HG03460 (cell line): ENCODE results near the gene ANKRD13D.

ENCODE experiments used
- ATAC-seq: cut with Tn5 transposase; IDR thresholded peaks from one replicate; pipeline ENCODE4 v1.9.1; 2021; ENCODE audit not compliant: unreplicated experiment

ANKRD13D gene

GRCh38 chr11:67261946-67262681, 27.0 kb upstream of the ANKRD13D start:
- ATAC-seq = no peak

GRCh38 chr11:67262731-67263675, 26.1 kb upstream of the ANKRD13D start:
- ATAC-seq = no peak

- no peak for ATAC-seq
Measured at GRCh38 chr11:67264260-67264659, 24.8 kb upstream of the ANKRD13D start.

- ATAC-seq = no peak
Measured at GRCh38 chr11:67264877-67265632, 24.0 kb upstream of the ANKRD13D start.

DNA sequence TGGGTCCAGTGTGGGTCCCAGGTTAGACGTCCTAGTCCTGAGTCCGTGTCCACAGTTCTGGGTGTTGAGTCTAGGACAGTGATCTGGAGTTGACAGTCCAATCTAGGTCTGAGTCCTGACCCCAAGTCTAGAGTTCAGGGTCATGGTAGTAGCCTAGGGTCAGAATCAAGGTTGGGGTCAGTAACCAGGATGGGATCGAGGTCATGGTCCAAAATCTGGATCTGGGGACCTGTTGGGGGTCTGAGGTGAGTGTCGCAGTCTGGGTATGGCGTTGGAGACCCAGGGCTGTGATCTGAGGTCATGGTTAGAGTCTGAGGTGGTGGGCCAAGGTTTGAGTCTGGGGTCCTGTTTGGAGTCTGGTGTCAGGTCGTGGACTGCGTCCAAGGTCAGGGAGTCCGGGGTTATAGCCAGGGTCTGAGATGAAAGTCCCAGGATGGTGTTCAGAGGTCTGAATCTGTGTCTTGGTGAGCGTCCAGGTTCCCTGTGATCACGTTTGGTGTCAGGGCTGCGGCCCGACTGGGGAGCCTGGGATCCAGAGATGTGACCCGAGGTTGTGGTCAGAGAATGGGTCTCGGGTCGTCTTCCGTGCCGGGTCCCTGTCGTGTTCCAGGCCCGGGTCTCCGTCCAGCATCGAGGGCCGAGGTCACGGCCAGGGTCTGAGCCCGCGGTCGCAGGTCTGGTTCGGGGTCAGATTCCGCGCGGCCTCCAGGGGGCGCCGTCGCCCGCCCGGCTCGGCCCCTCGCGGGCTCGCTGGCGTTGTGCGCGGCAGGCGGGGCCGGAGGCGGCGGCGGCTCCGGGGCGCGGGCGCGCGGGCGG, 23.3 kb upstream of the ANKRD13D start:
- ATAC-seq = no peak

GRCh38 chr11:67266449-67267187, 22.5 kb upstream of the ANKRD13D start, which contains the start of gene GRK2:
TSS of gene GRK2 (plus strand) at chr11:67266473. CDS start at chr11:67266700, 227 bp downstream.
- no peak for ATAC-seq

DNA sequence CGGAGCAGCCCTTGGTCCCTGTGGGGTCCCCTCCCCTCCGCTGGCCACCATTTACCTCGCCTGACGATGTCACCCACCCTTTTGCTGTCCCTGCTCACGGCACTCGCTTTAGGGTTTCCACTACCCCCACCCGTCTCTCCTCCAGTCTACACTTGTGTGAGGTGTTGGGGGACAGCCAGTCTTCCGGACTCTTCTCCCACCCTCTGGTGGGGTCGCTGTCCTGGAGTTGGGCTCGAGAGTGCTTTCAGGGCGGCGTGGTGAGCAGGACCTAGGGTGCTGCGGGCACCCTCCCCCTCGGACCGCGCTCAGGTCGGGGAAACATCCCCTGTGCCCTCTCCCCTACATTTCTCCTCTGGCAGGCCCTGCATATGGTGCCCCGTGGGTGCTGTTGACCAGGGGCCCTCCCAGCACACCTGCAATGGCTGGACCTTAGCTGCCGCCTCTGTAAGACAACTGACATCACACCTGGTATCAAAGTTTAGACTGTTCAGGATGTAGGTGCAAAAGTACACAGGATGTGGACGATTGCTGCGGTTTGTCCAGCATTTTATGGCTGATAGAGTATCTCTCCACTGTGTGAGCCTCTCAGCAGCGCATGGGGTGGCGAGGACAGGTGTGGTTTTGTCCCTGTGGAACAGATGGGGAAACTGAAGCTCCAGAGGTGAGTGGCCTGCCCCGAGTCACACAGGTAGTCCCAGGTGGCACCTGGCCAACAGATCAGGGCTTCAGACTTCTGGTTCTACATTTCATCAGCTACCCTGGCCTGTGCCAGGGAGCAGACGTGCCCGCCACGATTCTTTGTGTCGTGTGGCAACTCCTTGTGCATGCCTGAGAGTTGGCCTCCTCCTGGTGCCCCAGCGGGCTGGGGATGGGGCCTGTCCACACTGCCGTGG, 21.7 kb upstream of the ANKRD13D start:
- ATAC-seq = no peak

DNA sequence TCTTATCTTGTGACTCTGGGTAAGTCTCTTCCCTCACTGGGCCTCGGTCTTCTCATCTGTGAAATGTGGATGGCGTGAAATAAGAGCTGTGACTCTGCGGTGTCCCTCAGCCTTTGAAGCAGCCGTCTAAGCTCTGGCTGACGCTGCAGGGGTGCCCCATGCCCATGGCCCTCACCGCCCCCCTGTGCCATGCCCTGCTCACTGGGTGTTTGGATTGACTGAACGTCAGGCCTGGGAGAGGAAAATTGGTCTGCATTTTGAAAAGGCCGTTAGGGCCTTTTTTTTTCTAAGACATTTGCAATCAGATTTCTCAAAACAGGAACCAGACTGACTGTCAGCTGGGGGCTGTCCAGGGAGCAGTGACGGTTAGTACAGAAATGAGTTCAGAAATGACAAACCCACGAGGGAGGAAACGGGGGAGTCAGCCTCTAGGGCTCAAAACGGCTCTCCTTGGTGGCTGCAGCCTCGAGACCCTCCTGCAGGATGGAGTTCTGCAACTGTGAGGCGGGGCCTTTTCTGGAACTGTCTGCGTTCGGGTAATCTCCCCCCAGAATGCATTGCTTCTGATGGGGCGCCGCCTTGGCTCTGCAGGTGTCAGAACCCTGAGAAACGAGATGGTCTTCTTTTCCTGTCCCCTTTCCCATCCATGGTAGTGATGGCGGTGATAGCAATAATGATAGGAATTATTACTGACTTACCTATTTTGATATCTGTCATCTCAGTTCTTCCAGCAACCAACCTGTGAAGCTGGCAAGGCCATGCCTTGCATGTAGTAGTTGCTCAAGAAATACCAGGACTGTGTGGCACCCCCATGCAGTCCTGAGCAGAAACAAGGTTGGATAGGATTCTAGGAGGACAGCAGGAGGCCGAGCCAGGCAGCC, 20.8 kb upstream of the ANKRD13D start:
- peak; percentile 38 for ATAC-seq

DNA sequence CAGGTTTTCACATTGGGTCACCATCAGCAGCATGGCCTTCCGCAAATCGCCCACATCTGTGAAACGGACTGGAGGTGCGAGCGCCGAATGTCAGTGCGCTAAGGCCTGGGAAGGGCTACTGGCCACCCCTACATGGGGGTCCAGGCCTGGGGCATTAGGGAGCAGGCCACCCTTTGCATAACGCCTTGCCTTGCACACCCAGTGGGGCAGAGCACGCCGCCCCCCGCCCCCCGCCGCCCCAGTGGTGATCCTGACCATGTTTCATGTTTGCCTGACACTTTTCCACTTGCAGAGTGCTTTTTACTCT, 20.2 kb upstream of the ANKRD13D start:
- no peak for ATAC-seq

DNA sequence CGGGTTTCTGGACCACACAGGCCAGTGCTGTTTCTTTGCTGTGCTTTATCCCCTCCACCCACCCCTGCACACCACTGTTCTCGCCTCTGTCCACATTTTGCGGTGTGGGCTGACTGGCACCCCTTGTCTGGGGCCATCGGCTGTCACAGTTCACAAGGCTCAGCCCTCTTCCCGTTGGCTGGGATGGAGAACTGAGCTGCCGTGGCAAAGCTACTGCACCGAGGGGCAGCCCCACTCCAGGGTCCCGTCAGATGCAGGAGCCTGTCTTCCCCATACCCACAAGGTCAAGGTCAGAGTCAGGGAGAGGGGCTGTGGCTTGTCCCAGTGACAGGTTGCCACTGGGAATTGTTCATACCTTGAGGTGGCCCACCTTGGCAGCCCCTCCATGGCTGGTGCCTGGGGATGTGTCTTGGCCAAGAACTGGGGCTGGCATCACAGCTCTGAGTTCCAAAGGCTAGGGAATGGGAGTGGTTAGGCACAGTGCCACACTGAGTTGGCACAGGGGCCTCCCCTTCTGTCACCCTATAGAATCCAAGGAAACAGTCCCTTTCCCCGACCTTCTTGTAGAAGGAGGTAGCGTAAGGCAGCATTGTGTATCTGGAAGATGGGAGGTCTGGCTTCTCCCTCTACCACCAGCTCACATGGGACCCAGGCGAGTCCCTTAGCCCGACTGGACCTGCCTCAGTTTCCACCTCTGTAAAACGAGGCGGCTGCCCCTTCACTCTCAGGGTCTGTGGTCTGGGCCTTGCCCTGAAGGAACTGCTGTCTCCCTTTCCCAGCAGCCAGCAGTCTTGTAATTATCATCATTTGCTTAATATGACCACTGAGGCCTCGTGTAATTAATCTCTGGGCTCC, 19.5 kb upstream of the ANKRD13D start:
- ATAC-seq = no peak

GRCh38 chr11:67270256-67271204, 18.6 kb upstream of the ANKRD13D start:
- no peak for ATAC-seq

- no peak for ATAC-seq
Measured at GRCh38 chr11:67271205-67271540, 17.9 kb upstream of the ANKRD13D start.

- no peak for ATAC-seq
Measured at GRCh38 chr11:67271541-67272284, 17.4 kb upstream of the ANKRD13D start.

DNA sequence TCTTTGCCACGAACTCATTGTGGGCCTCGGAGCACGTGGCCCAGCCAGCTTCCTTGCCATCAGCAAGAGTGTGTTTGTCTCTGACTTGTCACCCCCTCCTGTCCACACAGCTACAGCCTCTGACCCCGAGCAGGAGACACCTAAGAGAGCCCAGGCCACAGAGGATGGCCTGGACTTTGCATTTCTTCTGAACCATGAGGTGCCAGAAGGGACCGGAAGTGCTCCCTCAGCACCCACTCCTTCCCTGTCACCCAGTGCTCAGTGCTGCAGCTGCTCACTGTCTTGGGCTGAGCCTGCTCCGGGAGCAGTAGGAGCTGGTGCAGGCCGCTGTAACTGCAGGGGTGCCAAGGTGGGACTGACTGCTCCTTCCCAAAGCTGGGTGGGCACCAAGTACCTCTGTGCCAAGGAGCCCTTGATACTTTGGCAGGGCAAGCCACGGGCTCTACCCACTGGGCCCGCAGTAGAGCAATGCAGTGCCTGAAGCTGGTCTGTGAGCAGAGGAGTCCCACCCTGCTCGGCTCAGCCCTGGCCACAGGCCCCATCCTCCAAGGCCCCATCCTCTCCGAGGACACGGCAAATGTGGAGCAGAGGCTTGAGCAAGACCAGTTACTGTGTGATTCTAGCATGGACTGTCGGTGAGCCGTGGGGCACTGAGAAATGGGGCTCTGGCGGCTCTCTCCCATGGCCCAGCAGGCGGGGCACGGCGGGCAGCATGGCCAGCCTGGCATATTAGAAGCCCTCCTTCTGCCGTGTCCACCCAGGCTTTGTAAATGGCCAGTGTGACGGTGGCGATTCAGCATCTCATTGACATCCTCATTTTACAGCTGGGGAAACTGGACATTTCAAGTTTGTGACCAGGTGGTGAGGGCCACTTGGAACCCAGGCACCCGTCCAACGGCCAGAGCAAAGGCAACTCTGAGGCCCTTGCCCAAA, 16.5 kb upstream of the ANKRD13D start:
- no peak for ATAC-seq
